Ishikawa (cell line): Measurements from ENCODE around the gene C7orf57.
A peak's percentile ranks its signal among the peaks of the same experiment; 100 is the strongest.

Experiments used
- CEBPB ChIP-seq: IDR thresholded peaks from 2 replicates; pipeline ENCODE4 v1.6.1; 2012
- CREB1 ChIP-seq: IDR thresholded peaks from 2 replicates; pipeline ENCODE4 v1.6.1; 2012; ENCODE audit warnings: low read depth
- EGR1 ChIP-seq: IDR thresholded peaks from 2 replicates; pipeline ENCODE4 v1.6.1; 2012
- EP300 ChIP-seq: IDR thresholded peaks from 2 replicates; pipeline ENCODE4 v1.6.1; 2012; ENCODE audit warnings: borderline replicate concordance
- FOXM1 ChIP-seq: IDR thresholded peaks from 2 replicates; pipeline ENCODE4 v1.6.1; 2012; ENCODE audit warnings: low read depth, borderline replicate concordance
- MAX ChIP-seq: IDR thresholded peaks from 2 replicates; pipeline ENCODE4 v1.6.1; 2012
- NFIC ChIP-seq: IDR thresholded peaks from 2 replicates; pipeline ENCODE4 v1.6.1; 2012
- RAD21 ChIP-seq: IDR thresholded peaks from 2 replicates; pipeline ENCODE4 v1.6.1; 2012; ENCODE audit warnings: low read depth
- REST ChIP-seq: IDR thresholded peaks from 2 replicates; pipeline ENCODE4 v1.6.1; 2012; ENCODE audit warnings: low read depth, mild to moderate bottlenecking
- TAF1 ChIP-seq: IDR thresholded peaks from 2 replicates; pipeline ENCODE4 v1.6.1; 2012; ENCODE audit warnings: low read depth, mild to moderate bottlenecking
- TCF12 ChIP-seq: IDR thresholded peaks from 2 replicates; pipeline ENCODE4 v1.6.1; 2012; ENCODE audit warnings: low read depth
- TEAD4 ChIP-seq: IDR thresholded peaks from 2 replicates; pipeline ENCODE4 v1.6.1; 2012
- USF1 ChIP-seq: IDR thresholded peaks from 2 replicates; pipeline ENCODE4 v1.6.1; 2012
- YY1 ChIP-seq: IDR thresholded peaks from 2 replicates; pipeline ENCODE4 v1.6.1; 2012; ENCODE audit warnings: low read depth
- ZBTB7A ChIP-seq: IDR thresholded peaks from 2 replicates; pipeline ENCODE4 v1.6.1; 2012; ENCODE audit warnings: low read depth

C7orf57 gene

GRCh38 chr7:48035301-48035966 is at the start of gene C7orf57:
TSS of gene C7orf57 (plus strand) at chr7:48035543. CDS start at chr7:48036309, 766 bp downstream.
- TF ChIP-seq MAX (peak; percentile 61), REST (no peak)

DNA sequence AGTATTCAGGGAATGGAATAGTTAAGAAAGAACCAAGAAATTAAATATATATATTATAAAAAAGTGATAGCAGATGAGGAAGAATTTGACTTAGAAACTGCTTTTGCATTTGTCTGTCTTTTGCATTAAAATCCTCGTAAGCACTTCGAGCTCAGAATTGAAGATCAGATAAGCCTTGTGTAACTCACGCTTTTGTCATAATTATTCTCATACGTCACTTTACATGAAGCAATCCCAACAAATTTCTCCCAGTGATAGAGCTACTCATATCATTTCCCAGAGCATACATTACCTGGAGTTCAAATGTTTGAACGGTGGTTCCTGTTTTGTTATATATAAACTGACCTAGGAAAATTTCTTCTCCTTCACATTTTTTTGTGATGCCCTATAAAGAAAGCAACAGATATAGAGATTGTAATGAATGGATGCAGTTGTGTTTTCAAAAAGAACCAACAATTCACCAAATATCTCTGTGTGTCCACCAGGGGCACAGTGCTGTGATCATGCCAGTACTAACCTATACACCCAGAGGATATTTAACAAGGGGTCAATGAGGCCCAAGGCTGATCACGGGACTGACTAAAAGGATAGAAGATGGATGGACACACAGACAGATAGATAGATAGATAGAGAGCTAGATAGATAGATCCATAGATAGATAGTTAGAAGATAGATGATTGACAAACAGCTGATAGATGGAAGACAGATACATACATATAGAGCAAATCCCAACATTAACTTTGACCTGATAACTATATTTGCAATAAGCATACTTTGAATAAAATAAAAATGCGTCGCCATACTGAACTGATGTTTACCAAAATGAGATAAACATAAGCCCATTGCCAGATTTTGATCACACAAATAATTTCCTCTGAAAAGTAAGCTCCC is 46.6 kb upstream of the C7orf57 start:
- TF ChIP-seq CEBPB (no peak), YY1 (no peak), FOXM1 (no peak), NFIC (no peak), RAD21 (no peak), ZBTB7A (no peak), CREB1 (no peak)

- TF ChIP-seq YY1 (no peak), MAX (no peak), NFIC (no peak), TCF12 (no peak), REST (no peak), CEBPB (no peak), CREB1 (no peak), EP300 (no peak), USF1 (no peak), EGR1 (no peak), RAD21 (no peak), TAF1 (no peak), ZBTB7A (no peak), FOXM1 (no peak), TEAD4 (no peak)
Measured at GRCh38 chr7:47990592-47990991, 44.8 kb upstream of the C7orf57 start.

DNA sequence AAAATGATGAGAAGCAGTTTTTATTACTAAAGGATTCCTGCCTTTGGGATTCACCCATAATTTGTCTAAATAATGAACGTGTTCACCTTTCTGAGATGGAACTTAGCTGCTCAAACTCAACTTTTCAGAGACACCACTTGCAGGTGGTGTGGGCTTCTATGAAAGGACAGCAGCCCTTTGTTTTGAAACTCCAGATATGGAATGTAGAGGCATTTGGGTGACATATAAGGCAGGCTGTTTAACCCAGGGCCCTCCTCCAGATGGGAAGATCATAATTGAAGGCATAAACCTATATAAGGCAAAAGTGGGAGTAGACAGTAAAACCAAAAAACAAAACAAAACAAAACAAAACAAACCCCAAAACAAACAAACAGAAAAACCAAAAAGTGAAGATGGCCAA is 44.1 kb upstream of the C7orf57 start:
- TF ChIP-seq TEAD4 (no peak), ZBTB7A (no peak), TAF1 (no peak), CREB1 (no peak), MAX (no peak), TCF12 (no peak), RAD21 (no peak), REST (no peak), NFIC (no peak), CEBPB (no peak), EP300 (no peak), EGR1 (no peak), USF1 (no peak), YY1 (no peak), FOXM1 (no peak)
